ENCODE measurements around the gene GPAM. TPM values are rescaled to one million over a fixed set of nuclear protein-coding genes. Genes with fewer than 3 reads are reported as not detected.

GPAM gene
- polyA plus RNA-seq, 1 of the 3 experiments (the other 2 are of a cell fraction), result 2.1 TPM

DNA sequence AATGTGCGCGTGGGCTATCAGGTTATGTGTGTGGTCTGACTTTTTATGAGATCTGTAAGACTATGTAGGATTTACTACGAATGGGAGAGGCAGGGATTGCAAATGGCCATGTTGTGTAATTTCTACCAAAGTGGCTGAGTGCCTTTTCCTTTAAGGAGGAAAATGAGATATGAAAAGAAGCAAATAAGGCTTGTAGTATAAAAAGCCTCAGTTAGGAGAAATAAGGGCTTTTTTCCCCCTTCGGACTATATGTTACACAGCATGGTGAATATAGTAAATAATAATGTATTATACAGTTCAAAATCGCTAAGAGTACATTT, 447 bp upstream of the GPAM start (continued):
- TF ChIP-seq, protein P1, sequence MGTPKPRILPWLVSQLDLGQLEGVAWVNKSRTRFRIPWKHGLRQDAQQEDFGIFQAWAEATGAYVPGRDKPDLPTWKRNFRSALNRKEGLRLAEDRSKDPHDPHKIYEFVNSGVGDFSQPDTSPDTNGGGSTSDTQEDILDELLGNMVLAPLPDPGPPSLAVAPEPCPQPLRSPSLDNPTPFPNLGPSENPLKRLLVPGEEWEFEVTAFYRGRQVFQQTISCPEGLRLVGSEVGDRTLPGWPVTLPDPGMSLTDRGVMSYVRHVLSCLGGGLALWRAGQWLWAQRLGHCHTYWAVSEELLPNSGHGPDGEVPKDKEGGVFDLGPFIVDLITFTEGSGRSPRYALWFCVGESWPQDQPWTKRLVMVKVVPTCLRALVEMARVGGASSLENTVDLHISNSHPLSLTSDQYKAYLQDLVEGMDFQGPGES (IDR thresholded peaks at IDR 0.05; ENCODE audit: low read depth, low read length), result no peak
- TF ChIP-seq, protein P2, sequence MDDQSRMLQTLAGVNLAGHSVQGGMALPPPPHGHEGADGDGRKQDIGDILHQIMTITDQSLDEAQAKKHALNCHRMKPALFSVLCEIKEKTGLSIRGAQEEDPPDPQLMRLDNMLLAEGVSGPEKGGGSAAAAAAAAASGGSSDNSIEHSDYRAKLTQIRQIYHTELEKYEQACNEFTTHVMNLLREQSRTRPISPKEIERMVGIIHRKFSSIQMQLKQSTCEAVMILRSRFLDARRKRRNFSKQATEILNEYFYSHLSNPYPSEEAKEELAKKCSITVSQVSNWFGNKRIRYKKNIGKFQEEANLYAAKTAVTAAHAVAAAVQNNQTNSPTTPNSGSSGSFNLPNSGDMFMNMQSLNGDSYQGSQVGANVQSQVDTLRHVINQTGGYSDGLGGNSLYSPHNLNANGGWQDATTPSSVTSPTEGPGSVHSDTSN (IDR thresholded peaks at IDR 0.05), result no peak

DNA sequence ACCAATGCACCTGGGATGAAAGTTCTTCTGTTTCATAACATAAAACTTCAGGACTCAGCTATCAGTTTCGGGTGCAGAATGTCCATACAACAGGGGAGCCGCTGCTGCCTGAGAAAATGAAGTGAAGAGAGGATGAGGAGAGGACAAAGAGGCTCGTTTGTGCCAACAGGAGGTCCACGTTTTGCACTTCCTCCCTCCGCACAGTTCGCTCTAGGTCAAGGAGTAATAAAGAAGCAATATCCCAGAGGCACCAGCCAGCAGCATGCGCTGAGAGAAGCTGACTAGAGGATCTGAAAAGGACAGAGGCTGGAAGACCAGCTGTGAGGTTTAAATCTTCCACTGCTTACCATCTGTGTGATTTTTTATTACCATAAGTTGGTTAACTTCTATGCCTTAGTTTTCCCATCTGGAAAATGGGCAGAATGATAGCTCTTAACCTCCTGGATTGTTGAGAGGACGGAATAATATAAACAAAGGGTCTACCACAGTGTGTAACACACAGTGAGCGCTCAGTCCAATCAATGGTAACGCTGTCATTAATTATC, 709 bp downstream of the GPAM start:
- Histone ChIP-seq H3K27me3 (ENCODE audit: insufficient read depth) (no peaks in the 10 kb centered on the region), H3K27ac (ENCODE audit: low read depth in 2 of 2, low read length in 1 of 2) (peak overlapping the region in 1 of 2 experiments; percentile 90; a peak in 2 of 4 replicates), H3K79me2 (ENCODE audit: insufficient read depth) (peaks cover 7% of the 10 kb centered on the region; the same call in 1 of the 2 replicates), H3K9ac (peak overlapping the region; percentile 82), H2AFZ (ENCODE audit: low read depth) (peak overlapping the region; percentile 93), H3F3A (replicated peaks; ENCODE audit: insufficient read depth) (no peaks in the 10 kb centered on the region), H3K36me3 (replicated peaks in 1 of 2; ENCODE audit: control insufficient read depth in 1 of 2, insufficient read depth in 2 of 2, low read length in 1 of 2) (peaks cover 20 to 26% of the 10 kb centered on the region in 2 experiments), H3K4me2 (peak overlapping the region; percentile 80), H3K9me2 (no peaks in the 10 kb centered on the region), H3K4me1 (ENCODE audit: control insufficient read depth in 1 of 2, insufficient read depth in 2 of 2, low read depth in 1 of 2, low read length in 1 of 2) (peaks cover 4 to 7% of the 10 kb centered on the region in 2 experiments; a peak in 2 of 4 replicates), H3K4me3 (ENCODE audit: low read depth in 2 of 2, low read length in 1 of 2) (peak overlapping the region; percentile 85 to 98), H3K9me3 (peaks cover 6% of the 10 kb centered on the region; the same call in 1 of the 2 replicates), H4K20me1 (ENCODE audit: insufficient read depth) (no peaks in the 10 kb centered on the region)
- TF ChIP-seq MXI1 (IDR thresholded peaks at IDR 0.05; ENCODE audit: low read depth, low read length) (no peak), RCOR1 (IDR thresholded peaks at IDR 0.05; ENCODE audit: low read length) (no peak), EZH2phosphoT487 (IDR thresholded peaks at IDR 0.05; ENCODE audit: borderline replicate concordance, low read depth) (no peak), POLR2AphosphoS5 (IDR thresholded peaks at IDR 0.05; ENCODE audit: low read depth, low read length) (no peak), MEF2A (IDR thresholded peaks at IDR 0.05; ENCODE audit: borderline replicate concordance, low read depth) (no peak), NRF1 (IDR thresholded peaks at IDR 0.05; ENCODE audit: low read depth, low read length) (no peak), GABPA (IDR thresholded peaks at IDR 0.05; ENCODE audit: low read depth) (no peak), TCF12 (IDR thresholded peaks at IDR 0.05) (no peak), CHD2 (IDR thresholded peaks at IDR 0.05; ENCODE audit: low read length, partially characterized antibody) (no peak), NFIC (IDR thresholded peaks at IDR 0.05; ENCODE audit: borderline replicate concordance) (no peak), JUND (IDR thresholded peaks at IDR 0.05) (no peak), TAF1 (IDR thresholded peaks at IDR 0.05; ENCODE audit: borderline replicate concordance, low read depth, low read length) (no peak), RAD21 (IDR thresholded peaks at IDR 0.05; ENCODE audit: low read length) (no peak), ELF1 (IDR thresholded peaks at IDR 0.05) (no peak), EP300 (IDR thresholded peaks at IDR 0.05; ENCODE audit: borderline replicate concordance in 1 of 2, low read depth in 1 of 2, low read length in 1 of 2) (no peak), SIN3A (IDR thresholded peaks at IDR 0.05; ENCODE audit: borderline replicate concordance, low read depth, low read length) (no peak)
- TF ChIP-seq, protein P3, sequence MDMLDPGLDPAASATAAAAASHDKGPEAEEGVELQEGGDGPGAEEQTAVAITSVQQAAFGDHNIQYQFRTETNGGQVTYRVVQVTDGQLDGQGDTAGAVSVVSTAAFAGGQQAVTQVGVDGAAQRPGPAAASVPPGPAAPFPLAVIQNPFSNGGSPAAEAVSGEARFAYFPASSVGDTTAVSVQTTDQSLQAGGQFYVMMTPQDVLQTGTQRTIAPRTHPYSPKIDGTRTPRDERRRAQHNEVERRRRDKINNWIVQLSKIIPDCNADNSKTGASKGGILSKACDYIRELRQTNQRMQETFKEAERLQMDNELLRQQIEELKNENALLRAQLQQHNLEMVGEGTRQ (IDR thresholded peaks at IDR 0.05; ENCODE audit: borderline replicate concordance, low read depth, low read length), result no peak
- TF ChIP-seq, protein P4, sequence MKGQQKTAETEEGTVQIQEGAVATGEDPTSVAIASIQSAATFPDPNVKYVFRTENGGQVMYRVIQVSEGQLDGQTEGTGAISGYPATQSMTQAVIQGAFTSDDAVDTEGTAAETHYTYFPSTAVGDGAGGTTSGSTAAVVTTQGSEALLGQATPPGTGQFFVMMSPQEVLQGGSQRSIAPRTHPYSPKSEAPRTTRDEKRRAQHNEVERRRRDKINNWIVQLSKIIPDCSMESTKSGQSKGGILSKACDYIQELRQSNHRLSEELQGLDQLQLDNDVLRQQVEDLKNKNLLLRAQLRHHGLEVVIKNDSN (IDR thresholded peaks at IDR 0.05; ENCODE audit: borderline replicate concordance, low read depth), result no peak
- TF ChIP-seq, protein P2 (IDR thresholded peaks at IDR 0.05), result no peak
- TF ChIP-seq, protein P1 (IDR thresholded peaks at IDR 0.05; ENCODE audit: low read depth, low read length), result no peak
- CTCF ChIA-PET, result interaction anchor here (0.7 to 4.4 kb wide), 7 partner anchors 11 to 1107 kb away, joined by 3 to 35 read pairs (median 4); no protein-coding TSS in a partner anchor
- POLR2A ChIA-PET, result interaction anchor here (1.1 to 1.5 kb wide), 5 partner anchors 27 to 125 kb away, joined by 3 to 8 read pairs (median 6); no protein-coding TSS in a partner anchor
- WGBS (ENCODE audit: low lambda C conversion rate), result 54% methylated on average over 10 of the region's 10 CpGs
- DNase-seq, result no peak

All from SK-N-SH (cell line).